LNCAP (cell line): ENCODE data around the gene TBC1D22B.

ENCODE experiments used
- TF ChIP-seq, protein P1 (sequence below): fragments of 450-650 bp; IDR thresholded peaks from 2 replicates; pipeline ENCODE4 v1.5.1; 2017; ENCODE audit warnings: mild to moderate bottlenecking

The TBC1D22B gene

GRCh38 chr6:37354526-37355384 lies 97.2 kb downstream of the TBC1D22B start:
- TF ChIP-seq, protein P1, sequence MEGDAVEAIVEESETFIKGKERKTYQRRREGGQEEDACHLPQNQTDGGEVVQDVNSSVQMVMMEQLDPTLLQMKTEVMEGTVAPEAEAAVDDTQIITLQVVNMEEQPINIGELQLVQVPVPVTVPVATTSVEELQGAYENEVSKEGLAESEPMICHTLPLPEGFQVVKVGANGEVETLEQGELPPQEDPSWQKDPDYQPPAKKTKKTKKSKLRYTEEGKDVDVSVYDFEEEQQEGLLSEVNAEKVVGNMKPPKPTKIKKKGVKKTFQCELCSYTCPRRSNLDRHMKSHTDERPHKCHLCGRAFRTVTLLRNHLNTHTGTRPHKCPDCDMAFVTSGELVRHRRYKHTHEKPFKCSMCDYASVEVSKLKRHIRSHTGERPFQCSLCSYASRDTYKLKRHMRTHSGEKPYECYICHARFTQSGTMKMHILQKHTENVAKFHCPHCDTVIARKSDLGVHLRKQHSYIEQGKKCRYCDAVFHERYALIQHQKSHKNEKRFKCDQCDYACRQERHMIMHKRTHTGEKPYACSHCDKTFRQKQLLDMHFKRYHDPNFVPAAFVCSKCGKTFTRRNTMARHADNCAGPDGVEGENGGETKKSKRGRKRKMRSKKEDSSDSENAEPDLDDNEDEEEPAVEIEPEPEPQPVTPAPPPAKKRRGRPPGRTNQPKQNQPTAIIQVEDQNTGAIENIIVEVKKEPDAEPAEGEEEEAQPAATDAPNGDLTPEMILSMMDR, result no peak

DNA sequence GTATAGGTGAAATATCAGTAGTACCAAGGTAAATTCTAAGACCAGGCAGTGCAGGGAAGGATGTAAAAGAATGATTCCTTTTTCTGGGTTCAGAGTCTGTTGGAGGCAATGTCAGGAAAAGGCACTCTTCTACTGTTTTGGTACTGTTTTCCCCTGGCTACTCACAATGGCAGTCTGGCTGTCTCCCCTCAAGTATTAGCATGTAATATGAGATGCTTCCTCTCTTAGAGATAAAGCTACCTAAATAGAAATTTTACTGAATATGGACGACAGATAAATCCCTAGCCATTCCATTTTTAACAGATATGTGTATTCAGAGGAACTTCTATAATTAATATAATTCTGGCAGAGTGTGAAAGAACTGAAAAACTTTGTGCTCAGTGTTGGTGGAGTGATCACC lies 99.7 kb downstream of the TBC1D22B start:
- TF ChIP-seq, protein P1, result no peak

GRCh38 chr6:37357860-37358259 lies 100.3 kb downstream of the TBC1D22B start:
- TF ChIP-seq, protein P1, result no peak

- TF ChIP-seq, protein P1, result no peak
Measured at GRCh38 chr6:37359039-37359438, 101.5 kb downstream of the TBC1D22B start.

DNA sequence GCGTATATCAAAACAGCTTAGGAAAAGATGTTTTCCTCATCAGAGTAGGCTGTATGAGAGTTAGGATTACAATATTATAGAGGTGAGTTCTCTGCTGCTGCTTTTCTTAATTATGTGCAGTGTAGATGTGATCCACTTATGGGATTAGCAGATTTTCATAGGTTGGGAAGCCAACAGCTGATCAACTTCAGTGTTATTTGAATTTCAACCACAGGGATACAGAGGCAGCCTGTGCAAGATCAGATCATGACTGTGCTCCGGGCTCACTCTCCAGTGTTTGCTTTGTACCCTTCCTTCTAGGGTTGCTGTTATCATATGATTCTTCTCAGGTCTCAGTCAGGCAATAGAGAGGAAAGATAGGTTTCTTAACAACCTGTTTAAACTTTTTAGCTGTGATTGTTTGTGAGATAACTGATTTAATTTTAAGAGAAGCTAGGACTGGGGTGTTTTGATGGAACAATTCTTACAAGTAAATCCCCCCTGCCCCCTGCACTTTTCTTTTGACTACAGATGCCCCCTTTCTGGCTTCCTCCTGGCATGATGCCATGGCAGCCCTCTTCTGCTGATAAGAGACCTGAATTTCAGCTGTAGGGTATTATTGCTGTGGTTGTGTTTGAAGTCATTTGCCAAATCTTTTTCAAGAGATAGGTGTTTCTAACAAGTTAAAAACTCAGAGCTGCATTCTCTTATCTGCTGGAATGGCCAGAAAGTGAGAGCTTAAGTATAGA lies 104.7 kb downstream of the TBC1D22B start:
- TF ChIP-seq, protein P1, result no peak

DNA sequence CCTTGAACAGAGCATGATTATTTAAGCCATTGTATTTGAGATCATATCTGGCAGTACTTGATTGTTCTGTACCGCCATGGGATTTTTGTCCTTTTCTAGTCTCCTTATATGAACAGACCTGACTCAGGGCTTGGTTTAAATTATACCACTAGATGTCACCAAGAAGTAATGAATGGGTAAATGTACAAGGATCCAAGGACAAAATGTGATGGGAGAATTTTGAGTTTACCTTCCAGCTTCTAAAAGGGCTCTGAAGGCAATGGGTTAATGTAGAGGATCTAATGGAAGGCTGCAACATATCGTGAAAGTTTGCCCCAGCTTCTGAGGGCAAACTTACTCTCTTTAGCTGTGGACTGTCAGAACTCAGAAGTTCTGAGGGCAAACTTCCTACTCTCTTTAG lies 108.2 kb downstream of the TBC1D22B start:
- TF ChIP-seq, protein P1, result peak; percentile 39; the same call in 1 of the 2 replicates

DNA sequence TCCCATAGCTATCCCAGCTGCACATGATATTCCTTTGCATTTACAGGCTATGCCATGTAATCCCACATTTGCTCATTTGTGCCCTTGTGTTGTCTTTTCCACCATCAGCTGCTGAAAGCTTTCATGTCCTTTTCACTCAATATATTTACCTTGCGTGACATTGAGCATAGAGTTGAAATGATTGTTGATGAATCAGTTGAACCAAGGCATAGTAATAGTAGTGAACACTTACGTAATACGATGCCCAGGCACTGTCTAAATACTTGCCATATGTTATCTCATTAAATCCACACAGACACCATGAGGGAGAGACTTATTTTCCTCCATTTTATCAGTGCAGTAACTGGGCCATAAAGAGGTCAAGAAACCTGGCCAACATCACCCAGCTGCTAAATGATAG lies 109.3 kb downstream of the TBC1D22B start:
- TF ChIP-seq, protein P1, result no peak
